Measurements from ENCODE around the gene SSBP2.

- TF ChIP-seq POLR2A (IDR thresholded peaks at IDR 0.05): no peak
- TF ChIP-seq, protein P1, sequence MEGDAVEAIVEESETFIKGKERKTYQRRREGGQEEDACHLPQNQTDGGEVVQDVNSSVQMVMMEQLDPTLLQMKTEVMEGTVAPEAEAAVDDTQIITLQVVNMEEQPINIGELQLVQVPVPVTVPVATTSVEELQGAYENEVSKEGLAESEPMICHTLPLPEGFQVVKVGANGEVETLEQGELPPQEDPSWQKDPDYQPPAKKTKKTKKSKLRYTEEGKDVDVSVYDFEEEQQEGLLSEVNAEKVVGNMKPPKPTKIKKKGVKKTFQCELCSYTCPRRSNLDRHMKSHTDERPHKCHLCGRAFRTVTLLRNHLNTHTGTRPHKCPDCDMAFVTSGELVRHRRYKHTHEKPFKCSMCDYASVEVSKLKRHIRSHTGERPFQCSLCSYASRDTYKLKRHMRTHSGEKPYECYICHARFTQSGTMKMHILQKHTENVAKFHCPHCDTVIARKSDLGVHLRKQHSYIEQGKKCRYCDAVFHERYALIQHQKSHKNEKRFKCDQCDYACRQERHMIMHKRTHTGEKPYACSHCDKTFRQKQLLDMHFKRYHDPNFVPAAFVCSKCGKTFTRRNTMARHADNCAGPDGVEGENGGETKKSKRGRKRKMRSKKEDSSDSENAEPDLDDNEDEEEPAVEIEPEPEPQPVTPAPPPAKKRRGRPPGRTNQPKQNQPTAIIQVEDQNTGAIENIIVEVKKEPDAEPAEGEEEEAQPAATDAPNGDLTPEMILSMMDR (IDR thresholded peaks at IDR 0.05): no peak
Observed at GRCh38 chr5:81761970-81762369, 11.1 kb upstream of the SSBP2 start.
